GM19193 (cell line): Measurements from ENCODE around the gene DISP2.

Source experiments
- POLR2A ChIP-seq: IDR thresholded peaks from 4 replicates; pipeline ENCODE4 v1.6.1; 2011; ENCODE audit not compliant: insufficient read depth, insufficient read length; ENCODE audit errors: extremely low read depth

DISP2 gene

DNA sequence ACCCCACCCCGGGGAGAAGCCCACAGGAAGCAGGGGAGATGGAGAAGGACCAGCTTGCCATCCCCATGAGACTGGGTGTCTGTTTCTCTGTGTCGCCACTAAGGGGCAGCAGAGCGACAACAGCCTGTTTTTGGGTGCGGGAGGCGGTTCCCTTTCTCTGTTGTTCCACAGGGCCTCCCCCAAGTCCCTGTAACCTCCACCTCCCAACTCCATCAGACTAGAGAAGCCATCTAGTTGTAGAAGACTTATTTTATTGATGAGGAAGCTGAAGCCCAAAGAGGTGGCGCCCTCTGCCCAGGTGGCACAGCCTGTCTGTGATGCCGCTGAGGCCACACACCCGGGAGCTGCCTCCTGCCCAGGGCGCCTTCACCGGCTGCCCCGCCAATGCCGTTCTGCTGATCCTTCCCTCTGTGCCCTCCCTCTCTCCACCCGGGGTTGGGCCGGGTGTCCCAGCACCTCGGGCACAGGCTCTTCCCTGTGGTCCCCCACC, 13.3 kb upstream of the DISP2 start:
- no peak for TF ChIP-seq POLR2A

- no peak for TF ChIP-seq POLR2A
These were observed 12.7 kb upstream of the DISP2 start for GRCh38 chr15:40345225-40345866.

DNA sequence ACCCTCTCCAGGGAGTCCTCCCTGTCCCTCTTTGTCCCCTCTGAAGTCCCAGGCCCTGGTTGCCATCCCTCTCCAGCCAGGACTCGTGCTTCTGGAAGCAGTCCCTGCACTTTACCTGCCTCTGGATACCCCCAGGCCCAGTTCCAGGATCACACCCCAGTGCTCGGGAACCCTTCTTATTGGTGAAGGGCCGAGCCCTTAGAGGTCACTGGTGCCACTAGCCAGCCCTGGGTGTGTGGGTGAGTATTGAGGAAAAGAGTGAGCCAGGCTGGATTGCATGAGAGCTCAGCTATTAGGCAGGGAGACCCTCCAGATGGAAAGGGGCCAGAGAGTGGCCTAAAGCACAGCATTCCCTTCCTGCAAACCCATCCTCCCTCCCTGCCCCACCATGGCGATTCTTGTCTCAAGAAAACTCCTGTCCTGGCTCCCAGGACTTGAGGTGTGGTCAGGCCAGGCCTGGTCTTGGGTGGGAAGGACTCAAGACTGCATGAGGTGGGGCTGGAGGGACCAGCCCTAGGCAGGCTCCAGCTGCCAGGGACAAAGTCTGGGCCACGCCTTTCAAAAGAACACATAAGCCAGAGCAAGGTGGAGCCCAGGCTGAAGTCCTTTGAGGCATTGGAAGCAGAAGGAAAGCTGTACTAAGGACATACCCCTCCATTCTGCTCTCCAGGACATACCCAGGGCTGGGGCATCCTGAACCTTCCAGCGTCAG, 12.0 kb upstream of the DISP2 start:
- no peak for TF ChIP-seq POLR2A

DNA sequence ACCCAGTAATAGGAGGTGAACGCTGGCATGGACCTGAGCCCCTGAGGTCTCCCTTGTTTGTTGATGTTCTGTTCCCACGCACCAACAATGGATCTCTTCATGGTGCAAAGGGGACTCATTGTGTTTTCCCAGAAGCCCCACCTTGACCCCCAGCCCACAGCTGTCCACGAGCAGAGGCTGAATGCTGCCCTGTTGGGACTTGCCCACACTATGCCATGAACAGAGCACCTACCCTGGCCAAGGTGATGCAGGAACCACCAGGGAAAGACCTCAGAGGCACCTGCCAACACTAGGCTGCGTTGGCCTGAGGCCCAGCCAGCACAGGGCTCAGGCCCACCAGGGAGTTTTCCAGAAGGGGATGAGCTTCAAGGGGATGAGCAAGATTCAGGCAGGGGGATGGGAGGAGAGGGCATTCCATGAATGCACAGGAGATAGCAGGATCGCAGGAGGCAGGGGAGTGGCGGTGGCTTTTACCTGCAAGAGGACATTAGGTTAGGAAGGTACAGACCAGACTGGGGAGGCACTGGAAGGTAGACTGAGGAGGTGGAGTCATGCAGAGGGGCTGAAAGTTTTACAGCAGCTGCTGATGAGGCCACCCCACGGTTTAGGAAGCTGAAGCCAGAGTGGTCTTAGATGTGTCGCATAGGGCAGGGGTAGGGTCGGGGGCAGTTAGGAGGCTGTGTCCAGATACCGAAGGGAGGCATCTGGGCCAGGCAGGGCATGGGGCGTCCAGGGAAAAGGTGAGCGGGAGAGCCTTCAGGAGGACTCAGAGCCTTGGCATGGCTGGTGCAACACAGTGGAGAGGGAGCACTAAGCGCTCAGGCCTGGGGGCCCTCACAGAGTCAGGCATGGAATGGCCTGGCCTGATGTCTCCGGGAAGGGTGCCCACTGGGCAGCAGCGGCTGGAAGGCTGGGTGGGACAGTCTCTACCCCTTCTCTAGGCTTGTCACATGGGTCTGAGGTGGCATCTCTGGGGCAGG, 11.2 kb upstream of the DISP2 start:
- no peak for TF ChIP-seq POLR2A

GRCh38 chr15:40347559-40348473, 10.2 kb upstream of the DISP2 start:
- no peak for TF ChIP-seq POLR2A

GRCh38 chr15:40348474-40348870, 9.5 kb upstream of the DISP2 start:
- no peak for TF ChIP-seq POLR2A

- no peak for TF ChIP-seq POLR2A
These were observed 8.9 kb upstream of the DISP2 start for GRCh38 chr15:40349163-40349562.

DNA sequence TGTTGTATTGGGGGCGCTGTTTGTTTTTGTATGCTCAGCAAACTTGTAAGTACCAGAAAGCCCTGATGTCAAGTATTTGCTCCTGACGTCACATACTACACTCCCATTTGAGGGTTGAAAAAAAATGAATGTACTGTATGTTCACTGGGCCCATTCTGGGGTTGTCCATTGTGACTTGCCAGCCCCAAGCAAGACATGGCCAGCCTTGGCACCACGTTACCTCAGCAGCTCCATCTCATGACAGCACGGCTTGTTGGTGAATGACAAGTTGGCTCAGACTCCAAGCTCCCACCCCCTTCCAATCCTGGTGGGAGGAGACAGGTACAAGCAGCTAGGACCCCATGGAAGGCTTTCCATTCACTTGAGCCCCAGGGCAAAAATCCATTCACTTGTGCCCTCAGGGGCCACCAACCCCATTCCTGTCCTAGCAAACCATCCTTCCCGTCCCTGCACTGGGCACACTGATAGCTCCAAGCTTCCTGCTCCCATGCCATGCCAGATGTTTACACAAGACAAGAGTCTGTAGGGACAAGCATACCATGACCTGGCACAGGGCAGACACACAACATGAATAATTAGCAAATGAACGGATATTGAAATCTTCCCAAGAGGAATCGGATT, 5.6 kb upstream of the DISP2 start:
- no peak for TF ChIP-seq POLR2A

GRCh38 chr15:40353697-40354096, 4.3 kb upstream of the DISP2 start:
- no peak for TF ChIP-seq POLR2A

DNA sequence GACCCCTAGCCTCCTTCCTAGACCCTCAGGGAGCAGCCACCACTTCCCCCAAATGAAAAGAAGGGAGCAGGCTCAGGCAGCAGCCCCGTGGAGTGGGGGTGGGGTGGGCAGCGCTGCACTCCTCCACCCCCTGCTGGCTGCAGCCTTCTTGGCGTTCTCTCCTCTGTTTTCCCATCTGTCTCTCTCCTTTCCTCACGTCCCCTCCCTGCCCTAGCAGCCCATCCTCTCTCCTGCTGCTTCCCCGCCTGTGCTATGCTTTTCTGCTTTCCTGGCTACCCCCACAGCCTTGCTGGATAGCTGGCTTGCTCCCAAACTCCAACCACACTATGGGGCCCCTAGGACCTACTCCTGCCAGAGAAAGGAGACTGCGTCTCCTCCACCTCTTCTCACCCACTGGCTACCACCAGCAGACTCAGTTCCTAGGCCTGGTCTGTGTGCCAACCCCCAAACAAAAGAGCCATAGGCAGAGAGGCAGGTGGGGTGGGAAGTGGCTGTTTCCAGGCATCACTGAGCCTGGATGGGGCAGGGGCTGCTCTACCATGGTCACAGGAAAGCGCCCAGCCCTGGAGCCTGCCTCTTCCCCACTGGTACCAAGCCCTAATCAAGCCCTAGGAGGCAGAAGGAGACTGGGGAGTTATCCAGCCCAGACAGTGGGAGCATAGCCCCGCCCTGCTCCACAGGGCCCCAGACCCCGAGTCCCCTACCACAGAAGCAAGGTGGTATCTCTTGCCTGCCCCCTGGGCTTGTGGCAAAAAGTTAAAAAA, 3.4 kb upstream of the DISP2 start:
- no peak for TF ChIP-seq POLR2A

DNA sequence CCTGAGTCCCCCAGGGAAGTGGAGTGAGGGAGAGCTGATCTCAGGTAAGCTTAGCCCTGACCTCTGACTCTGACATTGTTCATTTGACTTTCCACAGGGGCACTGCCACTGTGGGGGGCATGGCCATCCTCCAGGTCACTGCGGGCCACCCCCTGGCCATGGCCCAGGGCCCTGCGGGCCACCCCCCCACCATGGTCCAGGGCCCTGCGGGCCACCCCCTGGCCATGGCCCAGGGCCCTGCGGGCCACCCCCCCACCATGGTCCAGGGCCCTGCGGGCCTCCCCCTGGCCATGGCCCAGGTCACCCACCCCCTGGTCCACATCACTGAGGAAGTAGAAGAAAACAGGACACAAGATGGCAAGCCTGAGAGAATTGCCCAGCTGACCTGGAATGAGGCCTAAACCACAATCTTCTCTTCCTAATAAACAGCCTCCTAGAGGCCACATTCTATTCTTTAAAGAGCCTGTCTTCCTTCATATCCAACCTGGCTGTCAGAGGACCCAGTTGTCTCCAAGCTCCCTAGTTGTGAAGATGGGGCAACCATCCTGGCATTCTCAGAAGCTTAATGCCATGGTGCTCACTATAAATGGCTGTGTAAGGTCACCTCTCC, 1.9 kb upstream of the DISP2 start:
- no peak for TF ChIP-seq POLR2A

GRCh38 chr15:40357246-40357645, 773 bp upstream of the DISP2 start:
- no peak for TF ChIP-seq POLR2A

GRCh38 chr15:40358471-40359353, 693 bp downstream of the DISP2 start:
- no peak for TF ChIP-seq POLR2A
